Testis (tissue), 2 donors: Measurements from ENCODE around the gene STAT6.

Source experiments
- POLR2A ChIP-seq: fragments of 450-650 bp; IDR thresholded peaks from one replicate; pipeline ENCODE4 v1.6.1; 2017; ENCODE audit warnings: antibody characterized with exemption, mild to moderate bottlenecking, moderate library complexity
- TF ChIP-seq, protein P1 (sequence below), 3 experiments: fragments of 450-650 bp in 2 of 3; fragments of 200-600 bp in 1 of 3; sonication (generic) in 1 of 3; IDR thresholded peaks; one replicate each; pipeline ENCODE4 v1.5.1; 2016 to 2019; ENCODE audit warnings: antibody characterized with exemption in 3 of 3, mild to moderate bottlenecking in 2 of 3, moderate library complexity in 1 of 3

- no peak for TF ChIP-seq POLR2A
- TF ChIP-seq, protein P1, sequence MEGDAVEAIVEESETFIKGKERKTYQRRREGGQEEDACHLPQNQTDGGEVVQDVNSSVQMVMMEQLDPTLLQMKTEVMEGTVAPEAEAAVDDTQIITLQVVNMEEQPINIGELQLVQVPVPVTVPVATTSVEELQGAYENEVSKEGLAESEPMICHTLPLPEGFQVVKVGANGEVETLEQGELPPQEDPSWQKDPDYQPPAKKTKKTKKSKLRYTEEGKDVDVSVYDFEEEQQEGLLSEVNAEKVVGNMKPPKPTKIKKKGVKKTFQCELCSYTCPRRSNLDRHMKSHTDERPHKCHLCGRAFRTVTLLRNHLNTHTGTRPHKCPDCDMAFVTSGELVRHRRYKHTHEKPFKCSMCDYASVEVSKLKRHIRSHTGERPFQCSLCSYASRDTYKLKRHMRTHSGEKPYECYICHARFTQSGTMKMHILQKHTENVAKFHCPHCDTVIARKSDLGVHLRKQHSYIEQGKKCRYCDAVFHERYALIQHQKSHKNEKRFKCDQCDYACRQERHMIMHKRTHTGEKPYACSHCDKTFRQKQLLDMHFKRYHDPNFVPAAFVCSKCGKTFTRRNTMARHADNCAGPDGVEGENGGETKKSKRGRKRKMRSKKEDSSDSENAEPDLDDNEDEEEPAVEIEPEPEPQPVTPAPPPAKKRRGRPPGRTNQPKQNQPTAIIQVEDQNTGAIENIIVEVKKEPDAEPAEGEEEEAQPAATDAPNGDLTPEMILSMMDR (IDR thresholded peaks at IDR 0.05): no peak
Measured at GRCh38 chr12:57092876-57093414, 18.2 kb downstream of the STAT6 start.
